Activated CD4-positive, alpha-beta T cell treated with anti-CD3 and anti-CD28 coated beads for 24 hours (primary cell): ENCODE results near the gene TMEM221.

Experiments
- DNase-seq, 2 donors: peaks; one replicate each; pipeline ENCODE4 v3.0.0-alpha.2; 2020; ENCODE audit warnings: low read depth in 2 of 2

Gene TMEM221

DNA sequence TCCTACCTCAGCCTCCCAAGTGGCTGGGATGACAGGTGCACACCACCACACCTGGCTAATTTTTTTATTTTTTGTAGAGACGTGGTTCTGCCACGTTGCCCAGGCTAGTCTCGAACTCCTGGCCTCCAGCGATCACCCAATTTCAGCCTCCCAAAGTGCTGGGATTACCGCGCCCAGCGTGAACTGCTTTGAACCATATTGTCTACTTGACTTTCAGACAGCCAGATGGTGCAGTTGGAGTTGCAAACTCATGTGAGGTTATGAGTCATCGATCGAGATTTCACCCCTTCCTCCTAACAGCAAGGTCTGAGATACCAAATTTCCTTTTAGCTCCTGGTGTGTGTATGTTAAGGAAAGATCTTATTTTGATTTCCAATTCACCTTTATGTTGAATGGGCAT lies 24.6 kb upstream of the TMEM221 start:
- no peak for DNase-seq

DNA sequence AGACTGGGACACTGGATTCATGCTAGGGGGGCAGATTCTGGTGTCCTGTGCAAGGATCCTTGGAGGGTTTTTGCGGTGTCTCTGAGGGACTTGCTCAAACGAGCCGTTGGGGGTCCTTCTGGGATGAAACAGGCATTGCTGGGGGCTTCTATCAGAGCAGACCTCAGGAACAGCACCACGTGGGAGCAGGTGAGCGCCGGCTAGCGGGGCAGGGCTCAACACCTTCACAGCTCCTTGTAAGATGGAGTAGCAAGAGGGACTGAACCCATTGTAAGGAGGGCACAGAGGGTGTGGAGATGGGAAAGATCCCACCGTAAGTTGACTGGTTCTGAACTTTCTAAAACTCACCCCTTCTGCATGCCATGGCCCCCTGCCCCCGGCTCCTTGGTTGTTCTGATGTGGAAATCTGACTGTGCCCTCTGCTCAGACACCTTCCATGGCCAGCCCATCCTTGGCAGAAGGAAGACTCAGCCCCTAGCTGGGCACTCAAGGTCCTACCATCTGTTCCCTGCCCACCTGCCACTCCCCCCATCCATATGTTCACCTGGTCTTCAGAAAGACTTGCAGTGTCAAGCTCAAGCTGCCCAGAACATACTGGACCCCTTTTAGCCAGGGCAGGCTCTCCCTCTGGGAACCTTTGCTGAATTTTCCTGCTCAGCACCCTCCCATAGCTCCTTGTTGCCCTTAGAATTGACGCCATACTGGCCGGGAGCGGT lies 23.1 kb upstream of the TMEM221 start:
- no peak for DNase-seq

DNA sequence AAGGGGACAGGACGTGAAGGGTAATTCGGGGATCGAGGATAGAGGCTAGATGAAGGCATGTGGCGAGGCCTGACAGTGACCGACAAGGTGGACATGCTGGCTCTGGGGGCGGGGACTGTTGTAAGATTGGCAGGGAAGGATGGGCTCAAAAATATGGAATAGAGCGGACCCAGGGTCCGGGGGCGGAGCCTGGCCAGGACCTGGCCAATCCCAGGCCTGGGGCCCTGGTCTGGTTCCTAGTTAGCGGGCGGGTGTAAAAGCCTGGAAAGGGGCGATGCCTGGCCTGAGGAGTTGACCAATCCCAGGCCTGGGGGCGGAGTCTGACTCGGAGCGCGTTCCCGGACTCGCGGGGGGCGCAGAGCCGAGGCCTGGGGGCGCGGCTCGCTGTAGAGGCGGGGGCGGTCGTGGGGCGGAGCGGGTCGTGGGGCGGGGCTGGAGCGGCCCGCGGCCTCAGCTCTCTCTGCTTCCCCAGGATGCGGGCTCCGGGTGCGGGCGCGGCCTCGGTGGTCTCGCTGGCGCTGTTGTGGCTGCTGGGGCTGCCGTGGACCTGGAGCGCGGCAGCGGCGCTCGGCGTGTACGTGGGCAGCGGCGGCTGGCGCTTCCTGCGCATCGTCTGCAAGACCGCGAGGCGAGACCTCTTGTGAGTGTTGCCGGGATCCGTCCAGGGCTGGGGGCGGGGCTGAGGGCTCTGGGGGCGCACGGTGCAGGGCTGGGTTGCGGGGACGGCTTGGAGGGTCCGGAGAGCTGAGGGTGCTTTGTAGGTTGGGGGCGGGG lies 21.8 kb upstream of the TMEM221 start, which contains the start of gene SLC27A1:
SLC27A1 (plus strand) TSS at position 457 of the 774 bp plus-strand sequence; CDS start at position 474, 17 bp downstream.
- DNase-seq, result peak; percentile 77 to 90

DNA sequence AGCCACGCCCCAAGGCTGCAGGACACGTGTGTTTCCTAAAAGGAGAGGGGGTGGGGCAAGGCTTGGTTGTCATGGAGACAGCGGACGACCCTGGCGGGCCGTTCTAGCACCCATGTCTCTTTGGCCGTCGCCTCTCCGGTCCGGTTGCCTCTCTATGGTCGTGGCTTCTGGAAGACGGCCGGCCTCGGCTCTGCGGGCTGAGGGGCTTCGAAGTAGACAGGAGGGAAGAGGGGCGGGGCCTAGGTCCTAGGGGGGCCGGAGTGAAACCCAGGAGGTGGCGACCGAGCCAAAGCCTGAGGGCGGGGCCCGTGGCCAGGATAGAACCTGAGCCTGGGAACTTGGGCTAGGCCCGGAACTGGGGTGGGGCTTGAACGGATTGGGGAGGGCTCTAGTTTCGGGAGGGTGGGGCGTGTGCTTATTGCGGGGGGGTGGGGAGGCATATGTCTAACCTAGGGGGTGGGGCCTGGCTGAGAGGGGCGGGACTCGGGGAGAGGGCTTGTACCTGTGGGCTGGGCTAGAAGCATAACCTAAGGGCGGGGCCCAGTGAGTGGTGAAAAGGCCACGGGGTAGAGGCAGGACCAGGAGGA lies 21.1 kb upstream of the TMEM221 start:
- peak; percentile 88 for DNase-seq

DNA sequence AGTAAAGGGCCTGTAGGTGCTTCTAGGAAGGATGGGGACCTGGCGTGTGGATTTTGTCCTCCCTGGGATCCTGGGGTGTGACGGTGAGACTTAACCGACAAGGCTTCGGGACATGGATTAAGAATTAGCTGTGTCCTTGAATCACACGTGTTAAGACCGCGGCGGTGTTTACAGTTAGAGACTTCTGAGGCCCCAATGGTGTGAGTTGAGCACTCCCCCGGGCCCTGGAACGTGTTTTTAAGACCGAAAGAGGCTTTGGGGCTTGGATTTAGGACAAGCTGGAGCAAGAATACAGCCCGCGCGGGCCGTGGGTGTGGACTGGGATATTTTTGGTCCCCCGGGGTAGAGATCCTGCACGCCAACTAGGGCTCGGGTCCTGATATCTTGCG lies 20.6 kb upstream of the TMEM221 start:
- no peak for DNase-seq

DNA sequence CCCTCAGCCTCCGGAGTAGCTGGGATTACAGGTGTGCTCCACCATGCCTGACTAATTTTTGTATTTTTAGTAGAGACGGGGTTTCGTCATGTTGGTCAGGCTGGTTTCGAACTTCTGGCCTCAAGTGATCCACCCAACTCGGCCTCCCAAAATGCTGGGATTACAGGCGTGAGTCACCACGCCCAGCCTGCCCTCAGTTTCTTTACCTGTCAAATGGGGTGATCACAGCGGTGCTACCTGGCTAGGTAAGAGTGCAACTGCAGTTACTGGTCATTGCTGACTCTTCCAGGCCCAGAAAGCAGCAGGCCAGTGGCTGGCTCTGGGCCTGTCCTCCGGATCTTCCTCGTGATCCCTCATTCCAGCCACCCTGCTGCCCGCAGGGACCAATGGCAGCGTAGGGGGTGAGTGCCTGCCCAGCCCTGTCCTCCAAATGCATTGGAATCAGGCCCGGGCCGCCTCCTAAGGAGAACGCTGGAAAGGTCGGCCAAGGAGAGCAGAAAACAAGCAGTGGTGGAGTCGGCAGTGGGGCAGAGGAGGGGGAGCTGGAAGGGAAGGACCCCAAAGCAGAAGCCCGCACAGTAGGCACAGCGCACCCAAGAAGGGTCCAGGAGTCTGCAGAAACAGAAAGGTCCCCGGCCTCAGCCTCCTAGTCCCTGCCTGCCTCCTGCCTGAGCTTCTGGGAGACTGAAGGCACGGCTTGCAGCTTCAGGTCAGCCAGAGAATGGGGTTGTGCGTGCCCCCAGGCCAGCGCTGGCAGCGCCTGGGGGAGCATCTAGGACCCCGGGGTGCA lies 20.0 kb upstream of the TMEM221 start:
- DNase-seq, result no peak

DNA sequence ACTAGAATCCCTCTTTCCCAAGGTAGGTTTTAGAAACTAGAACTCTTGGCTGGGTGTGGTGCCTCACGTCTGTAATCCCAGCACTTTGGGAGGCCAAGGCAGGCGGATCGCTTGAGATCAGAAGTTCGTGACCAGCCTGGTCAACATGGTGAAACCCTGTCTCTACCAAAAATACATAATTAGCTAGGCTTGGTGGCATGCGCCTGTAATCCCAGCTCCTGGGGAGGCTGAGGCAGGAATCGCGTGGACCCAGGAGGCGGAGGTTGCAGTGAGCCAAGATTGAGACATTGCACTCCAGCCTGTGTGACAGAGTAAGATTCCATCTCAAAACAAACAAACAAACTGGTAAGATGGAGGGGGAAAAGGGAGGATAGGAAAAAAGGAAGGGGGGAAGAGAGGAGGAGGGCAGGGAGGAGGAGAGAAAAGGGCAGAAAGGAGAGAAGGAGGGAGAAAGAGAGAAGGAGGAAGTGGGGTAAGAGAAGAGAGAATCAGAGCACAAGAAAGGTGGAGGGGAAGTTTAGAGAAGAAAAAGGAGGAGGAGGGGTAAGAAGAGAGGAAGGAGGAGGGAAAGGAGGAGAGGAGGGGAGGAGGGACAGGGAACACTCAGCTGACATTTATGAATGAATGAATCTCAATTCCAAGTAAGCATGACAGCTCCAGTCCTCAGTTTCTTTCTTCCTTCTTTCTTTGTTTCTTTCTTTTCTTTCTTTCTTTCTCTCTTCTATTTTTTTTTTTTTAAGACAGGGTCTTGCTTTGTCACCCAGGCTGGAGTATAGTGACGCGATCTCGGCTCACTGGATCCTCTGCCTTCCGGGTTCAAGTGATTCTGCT lies 19.2 kb upstream of the TMEM221 start:
- DNase-seq, result no peak

DNA sequence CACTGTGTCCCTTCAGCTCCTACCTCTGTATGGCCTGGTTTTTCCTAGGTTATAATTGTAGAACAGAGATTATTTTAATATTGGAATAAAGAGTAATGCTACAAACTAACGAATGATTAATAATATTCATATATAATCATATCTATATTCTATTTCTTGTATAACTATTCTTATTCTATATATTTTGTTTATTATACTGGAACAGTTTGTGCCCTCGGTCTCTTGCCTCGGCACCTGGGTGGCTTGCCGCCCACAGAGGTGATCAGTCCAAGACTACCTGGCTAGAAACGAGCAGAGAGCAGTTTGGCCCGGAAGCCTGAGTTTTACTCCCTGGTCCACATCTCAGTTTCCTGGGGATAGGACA lies 18.0 kb upstream of the TMEM221 start:
- DNase-seq, result no peak

DNA sequence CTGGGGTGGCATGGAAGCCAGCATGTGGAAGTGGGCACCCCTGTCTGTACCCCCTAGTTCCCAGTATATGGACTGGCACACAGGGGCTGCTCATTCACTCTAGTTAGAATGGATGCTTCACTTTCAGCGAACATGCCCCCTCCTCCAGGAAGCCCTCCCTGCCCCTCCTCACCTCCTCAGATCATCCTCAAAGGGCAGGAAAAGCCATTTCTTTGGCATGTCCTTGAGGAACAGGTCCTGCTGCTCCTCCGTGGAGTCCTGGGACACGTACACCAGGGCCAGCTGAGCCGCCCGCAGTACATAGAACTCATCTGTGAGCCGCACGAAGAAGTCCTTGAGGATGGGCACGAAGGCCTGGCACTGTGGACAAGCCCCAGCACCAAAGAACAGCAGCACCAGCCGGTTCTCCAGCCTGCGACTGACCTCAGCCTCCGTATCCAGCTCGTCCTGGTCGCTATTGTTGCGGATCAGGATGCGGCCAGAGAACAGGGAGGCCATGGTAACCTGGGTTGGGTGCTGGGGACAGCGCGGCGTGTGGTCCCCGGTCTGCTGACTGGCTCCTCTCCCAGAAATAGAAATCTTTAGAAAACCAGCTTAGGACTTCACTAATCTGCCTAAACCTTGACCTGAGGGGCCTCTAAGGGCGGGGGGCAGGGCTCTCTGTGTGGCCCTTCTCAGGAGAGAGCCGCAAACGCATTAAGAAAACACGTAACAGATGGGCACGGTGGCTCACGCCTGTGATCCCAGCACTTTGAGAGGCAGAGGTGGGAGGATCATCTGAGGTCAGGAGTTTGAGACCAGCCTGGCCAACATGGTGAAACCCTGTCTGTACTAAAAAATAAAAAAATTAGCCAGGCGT lies 12.1 kb upstream of the TMEM221 start, which contains the start of gene NXNL1:
NXNL1 (minus strand) TSS at position 555 of the 859 bp plus-strand sequence; CDS start at position 498, 57 bp downstream.
- no peak for DNase-seq

DNA sequence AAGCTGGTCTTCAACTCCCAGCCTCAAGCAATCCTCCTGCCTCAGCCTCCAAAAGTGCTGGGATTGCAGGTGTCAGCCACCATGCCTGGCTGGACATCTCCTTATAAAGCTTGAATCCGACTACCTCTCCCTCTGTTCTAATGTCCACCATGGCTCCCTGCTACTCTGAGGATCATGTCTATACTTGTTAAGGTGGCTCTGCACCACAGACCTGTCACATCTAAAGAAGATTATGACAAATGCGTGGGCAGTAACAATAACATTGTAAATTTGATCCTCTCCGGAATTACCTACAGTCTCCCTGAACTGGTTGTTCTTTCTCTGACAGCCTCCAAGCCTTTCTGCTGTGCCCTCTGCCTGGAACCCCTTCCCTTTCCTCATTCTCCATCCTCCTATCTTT lies 10.5 kb upstream of the TMEM221 start:
- no peak for DNase-seq

DNA sequence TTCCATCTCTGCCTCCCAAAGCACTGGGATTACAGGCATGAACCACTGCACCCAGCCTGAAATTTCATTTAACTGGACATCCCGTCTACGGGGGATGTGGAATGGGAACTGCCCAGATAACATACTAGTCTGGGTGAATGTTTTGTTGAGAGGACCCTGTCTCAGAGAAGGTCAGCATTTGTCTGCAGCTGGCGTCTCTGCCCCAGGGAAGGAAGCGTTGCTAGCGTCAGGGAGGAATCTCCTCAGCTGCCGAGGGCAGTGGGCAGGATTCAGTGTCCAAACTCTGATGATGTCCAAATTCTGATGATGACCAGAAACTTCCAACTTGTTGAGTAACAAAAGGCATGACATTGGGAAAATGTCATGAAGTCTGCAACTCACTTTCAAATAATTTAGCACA lies 9.1 kb upstream of the TMEM221 start:
- DNase-seq, result no peak

DNA sequence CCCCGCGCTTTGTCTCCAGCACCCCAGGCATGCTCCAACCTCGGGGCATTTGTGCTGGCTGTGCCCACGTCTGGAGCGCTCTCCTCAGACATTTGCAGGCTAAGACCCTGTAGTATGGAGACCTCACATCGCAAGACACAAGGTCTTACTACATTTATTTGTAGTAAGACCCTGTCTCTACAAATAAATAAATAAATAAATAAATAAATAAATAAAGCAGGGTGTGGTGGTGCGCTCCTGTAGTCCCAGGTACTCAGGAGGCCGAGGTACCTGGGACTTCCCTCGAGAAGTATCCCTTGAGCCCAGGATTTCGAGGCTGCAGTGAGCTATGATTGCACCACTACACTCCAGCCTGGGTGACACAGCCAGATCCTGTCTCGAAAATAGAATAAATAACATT lies 7.7 kb upstream of the TMEM221 start:
- no peak for DNase-seq

DNA sequence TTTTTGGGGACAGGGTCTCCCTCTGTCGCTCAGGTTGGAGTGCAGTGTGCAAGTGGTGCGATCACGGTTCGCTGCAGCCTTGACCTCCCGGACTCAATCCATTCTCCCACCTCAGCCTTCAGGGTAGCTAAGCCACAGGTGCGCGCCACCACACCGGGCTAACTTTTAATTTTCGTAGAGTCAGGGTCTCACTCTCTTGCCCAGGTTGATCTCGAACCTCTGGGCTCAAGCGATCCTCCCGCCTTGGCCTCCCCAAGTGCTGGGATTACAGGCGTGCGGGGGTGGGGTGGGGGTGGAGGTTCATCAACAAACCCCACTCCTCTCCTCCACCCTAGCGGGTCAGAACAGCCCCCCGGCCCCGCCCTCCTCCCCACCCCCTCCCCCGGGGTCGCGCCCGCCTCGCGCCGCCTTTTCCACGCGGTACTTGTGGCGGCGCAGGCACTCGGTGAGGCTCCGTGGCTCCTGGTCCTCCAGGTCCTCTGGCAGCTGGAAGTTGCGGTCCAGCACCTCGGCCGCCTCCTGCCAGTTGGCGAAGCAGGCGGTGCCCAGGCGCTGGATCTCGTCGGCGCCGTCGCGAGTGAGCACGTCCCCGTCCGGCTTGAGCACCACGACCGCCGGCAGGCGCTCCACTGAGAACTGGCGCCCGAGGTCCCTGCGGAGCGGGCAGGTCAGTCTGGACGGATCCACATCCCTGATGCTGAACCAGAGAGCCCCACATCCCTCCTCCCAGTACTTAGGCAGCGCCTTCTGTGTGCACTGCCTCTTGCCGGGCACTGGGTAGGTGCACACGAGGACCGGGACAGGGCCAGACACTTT lies 7.0 kb upstream of the TMEM221 start:
- DNase-seq, result no peak

DNA sequence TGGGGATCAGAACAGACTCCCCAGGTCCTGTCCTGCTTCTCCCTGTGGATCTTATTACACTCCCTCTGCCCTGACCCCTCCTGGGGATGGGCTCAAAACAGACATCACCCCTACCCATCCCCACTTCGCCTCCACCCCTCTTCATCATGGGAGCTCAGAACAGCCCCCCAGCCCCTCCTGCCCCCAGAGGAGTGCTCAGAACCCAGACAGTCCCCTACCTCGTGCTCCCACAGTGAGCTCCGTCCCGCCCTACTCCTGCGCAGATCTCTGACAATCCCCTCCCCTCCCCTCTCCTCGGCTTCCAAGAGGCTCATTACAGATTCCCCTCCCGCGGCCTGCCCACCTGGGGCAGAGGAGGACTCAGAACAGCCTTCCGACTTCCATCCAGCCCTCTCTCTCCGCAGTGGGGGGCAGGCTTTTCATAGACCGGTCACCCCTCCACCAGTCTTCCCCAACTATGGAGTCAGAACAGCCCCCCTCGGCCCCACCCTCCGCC lies 6.2 kb upstream of the TMEM221 start:
- DNase-seq, result no peak

DNA sequence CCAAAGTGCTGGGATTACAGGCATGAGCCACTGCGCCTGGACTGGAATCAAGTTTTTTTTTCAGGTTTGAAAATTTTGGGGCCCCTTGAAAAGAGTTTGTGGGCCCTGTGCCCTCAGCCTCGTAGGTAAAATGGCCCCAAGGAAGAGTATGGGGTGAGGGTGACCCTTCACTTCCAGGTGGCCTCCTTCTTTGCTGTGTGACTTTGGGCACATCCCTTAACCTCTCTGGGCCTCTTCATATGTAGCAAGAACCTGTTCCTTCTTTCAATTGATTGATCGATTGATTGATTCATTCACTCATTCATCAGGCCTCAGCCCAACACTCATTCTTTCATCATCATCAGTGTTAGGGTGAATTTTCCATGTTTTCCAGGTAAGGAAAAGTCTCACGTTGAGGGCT lies 3.4 kb upstream of the TMEM221 start:
- no peak for DNase-seq

DNA sequence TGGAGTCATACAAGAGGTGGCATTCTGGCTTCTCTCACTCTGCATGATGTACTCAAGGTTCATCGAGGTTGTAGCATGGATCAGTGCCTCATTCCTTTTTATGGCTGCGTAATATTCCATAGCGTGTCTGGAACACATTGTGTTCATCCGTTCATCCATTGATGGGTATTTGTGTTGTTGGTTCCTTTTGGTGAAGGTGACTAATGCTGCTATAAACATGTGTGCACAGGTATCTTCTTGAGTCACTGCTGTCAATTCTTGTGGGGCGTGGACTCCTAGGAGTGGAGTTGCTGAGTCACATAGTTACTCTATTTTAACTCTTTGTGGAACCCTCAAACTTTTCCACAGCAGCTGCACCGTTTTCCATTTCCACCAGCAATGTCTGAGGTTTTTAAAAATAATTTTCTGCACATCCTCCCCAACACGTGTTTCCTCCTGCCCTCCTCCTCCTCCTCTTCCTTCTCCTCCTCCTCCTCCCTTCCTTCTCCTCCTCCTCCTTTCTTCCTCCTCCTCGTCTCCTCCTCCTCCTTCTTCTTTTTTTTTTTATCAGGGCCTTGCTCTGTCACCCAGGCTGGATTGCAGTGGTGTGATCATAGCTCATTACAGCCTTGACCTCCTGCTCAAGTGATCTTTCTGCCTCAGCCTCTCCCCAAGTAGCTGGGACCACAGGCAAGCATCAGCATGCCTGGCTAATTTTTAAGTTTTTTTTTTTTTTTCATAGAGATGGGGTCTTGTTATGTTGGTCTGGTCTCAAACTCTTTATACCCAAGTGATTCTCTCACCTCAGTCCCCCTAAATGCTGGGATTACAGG lies 2.0 kb upstream of the TMEM221 start:
- peak; percentile 22 to 36 for DNase-seq

DNA sequence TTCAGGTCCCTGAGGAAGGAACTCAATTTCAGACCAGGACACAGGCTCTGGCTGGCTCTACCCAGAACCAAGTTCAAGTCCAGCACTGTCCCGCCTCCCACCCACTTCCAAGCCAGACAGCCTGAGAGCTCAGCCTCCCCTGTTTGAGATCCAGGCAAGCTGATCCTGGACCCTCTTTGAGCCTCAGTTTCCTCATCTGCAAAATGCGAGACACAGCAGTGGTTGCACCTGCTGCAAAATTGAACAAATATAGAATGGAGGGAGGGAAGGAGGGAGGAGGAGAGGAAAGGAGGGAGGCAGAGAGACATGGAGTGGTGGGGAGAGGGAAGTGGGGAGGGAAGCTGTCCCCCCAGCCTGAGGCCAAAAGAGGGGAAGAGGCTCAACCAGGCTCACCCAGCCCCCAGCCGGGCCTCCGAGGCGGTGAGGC lies 751 bp downstream of the TMEM221 start:
- no peak for DNase-seq

DNA sequence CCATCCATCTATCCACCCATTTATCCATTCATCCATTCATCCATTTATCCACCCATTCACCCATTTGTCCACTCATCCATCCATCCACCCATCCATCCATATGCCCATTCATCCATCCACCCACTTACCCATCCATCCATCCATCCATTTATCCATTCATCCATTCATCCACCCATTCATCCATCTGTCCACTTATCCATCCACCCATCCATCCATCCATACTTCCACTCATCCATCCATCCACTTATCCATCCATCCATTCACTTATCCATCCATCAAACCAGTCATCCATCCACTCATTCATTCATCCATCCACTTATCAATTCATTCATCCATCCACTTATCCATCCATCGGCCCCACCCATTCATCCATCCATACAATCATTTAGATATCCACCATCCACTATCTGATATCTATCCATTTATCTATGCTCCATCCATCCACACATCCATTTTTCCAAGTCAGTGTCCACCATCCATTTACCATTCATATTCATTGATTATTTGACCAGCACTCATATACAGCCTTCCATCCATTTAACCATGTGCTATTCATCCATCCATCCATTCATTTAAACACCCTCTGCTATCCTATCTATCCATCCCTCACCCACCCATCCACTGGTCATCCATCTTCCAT lies 2.8 kb downstream of the TMEM221 start:
- DNase-seq, result no peak
